GM23338 (cell line): ENCODE results near the gene LYSMD1. TPM values are rescaled to one million over a fixed set of nuclear protein-coding genes. Genes with fewer than 3 reads are reported as not detected.

Source experiments
- ATAC-seq: fragments of 200-7000 bp; cut with Tn5 transposase; 3 replicates; pipeline ENCODE4 v1.9.1; 2020
- DNase-seq: peaks from one replicate; pipeline ENCODE4 v3.0.0-alpha.2; 2015; ENCODE audit warnings: low spot score
- H2AFZ ChIP-seq: fragments of 200-600 bp; sonication (generic); 2 replicates; pipeline ENCODE4 v1.8.0; 2016; ENCODE audit warnings: antibody characterized with exemption, mild to moderate bottlenecking, moderate library complexity
- H3F3A ChIP-seq: fragments of 200-600 bp; sonication (generic); replicated peaks from 2 replicates; pipeline ENCODE4 v1.8.0; 2017; ENCODE audit warnings: antibody characterized with exemption, mixed run types, low read depth
- H3K27ac ChIP-seq: fragments of 200-600 bp; sonication (generic); 2 replicates; pipeline ENCODE4 v1.6.1; 2016; ENCODE audit warnings: low read depth
- H3K27me3 ChIP-seq: fragments of 200-600 bp; sonication (generic); 2 replicates; pipeline ENCODE4 v1.8.0; 2016; ENCODE audit warnings: mild to moderate bottlenecking, mixed run types, moderate library complexity; ENCODE audit not compliant: insufficient read depth
- H3K36me3 ChIP-seq: fragments of 200-600 bp; sonication (generic); 2 replicates; pipeline ENCODE4 v1.8.0; 2016; ENCODE audit warnings: mild to moderate bottlenecking; ENCODE audit not compliant: insufficient read depth
- H3K4me1 ChIP-seq: fragments of 200-600 bp; sonication (generic); 2 replicates; pipeline ENCODE4 v1.8.0; 2016; ENCODE audit warnings: mild to moderate bottlenecking, moderate library complexity; ENCODE audit not compliant: insufficient read depth
- H3K4me2 ChIP-seq: fragments of 200-600 bp; sonication (generic); 2 replicates; pipeline ENCODE4 v1.7.1; 2017; ENCODE audit warnings: mixed run types
- H3K4me3 ChIP-seq: fragments of 200-600 bp; sonication (generic); 2 replicates; pipeline ENCODE4 v1.6.1; 2016; ENCODE audit warnings: mixed run types
- H3K79me2 ChIP-seq: fragments of 200-600 bp; sonication (generic); replicated peaks from 2 replicates; pipeline ENCODE4 v1.8.0; 2017; ENCODE audit warnings: mild to moderate bottlenecking; ENCODE audit not compliant: insufficient read depth
- H3K9me2 ChIP-seq: fragments of 200-600 bp; sonication (generic); 2 replicates; pipeline ENCODE4 v1.8.0; 2017; ENCODE audit not compliant: insufficient read depth
- H4K20me1 ChIP-seq: fragments of 200-600 bp; sonication (generic); replicated peaks from 2 replicates; pipeline ENCODE4 v1.8.0; 2017; ENCODE audit warnings: mild to moderate bottlenecking; ENCODE audit not compliant: insufficient read depth
- H3K27ac Mint-ChIP-seq: 2 replicates; pipeline ENCODE4 v1.8.0; 2020; ENCODE audit warnings: inconsistent platforms, mild to moderate bottlenecking, moderate library complexity, mixed read lengths
- H3K27me3 Mint-ChIP-seq: 3 replicates; pipeline ENCODE4 v1.8.0; 2022; ENCODE audit warnings: low read depth, mild to moderate bottlenecking, moderate library complexity, mixed read lengths, inconsistent platforms; ENCODE audit not compliant: insufficient read depth, poor library complexity
- H3K36me3 Mint-ChIP-seq: 3 replicates; pipeline ENCODE4 v1.8.0; 2021; ENCODE audit warnings: low read depth, mild to moderate bottlenecking, inconsistent platforms, moderate library complexity, mixed read lengths
- H3K4me1 Mint-ChIP-seq: 3 replicates; pipeline ENCODE4 v1.8.0; 2020; ENCODE audit warnings: mild to moderate bottlenecking, inconsistent platforms, mixed read lengths
- H3K4me3 Mint-ChIP-seq: 3 replicates; pipeline ENCODE4 v1.8.0; 2021; ENCODE audit warnings: moderate library complexity, mild to moderate bottlenecking, inconsistent platforms, mixed read lengths
- H3K9me3 Mint-ChIP-seq: 3 replicates; pipeline ENCODE4 v1.8.0; 2020; ENCODE audit warnings: moderate library complexity, mild to moderate bottlenecking, inconsistent platforms, mixed read lengths
- CREB1 ChIP-seq: fragments of 250-450 bp; sonication (Bioruptor Pico); IDR thresholded peaks from 2 replicates; pipeline ENCODE4 v1.5.0; 2020; ENCODE audit warnings: low read depth, mild to moderate bottlenecking, moderate library complexity
- ETS1 ChIP-seq: IDR thresholded peaks from 2 replicates; pipeline ENCODE4 v1.6.1; 2016; ENCODE audit warnings: antibody characterized with exemption
- EZH2 ChIP-seq: fragments of 200-600 bp; sonication (generic); IDR thresholded peaks from one replicate; pipeline ENCODE4 v1.8.0; 2017; ENCODE audit warnings: antibody characterized with exemption, mild to moderate bottlenecking, low read depth; ENCODE audit not compliant: unreplicated experiment
- EZH2phosphoT487 ChIP-seq: fragments of 200-600 bp; sonication (generic); IDR thresholded peaks from one replicate; pipeline ENCODE4 v1.8.1; 2018; ENCODE audit warnings: antibody characterized with exemption; ENCODE audit not compliant: unreplicated experiment
- JUNB ChIP-seq: IDR thresholded peaks from one replicate; pipeline ENCODE4 v1.6.1; 2016; ENCODE audit warnings: antibody characterized with exemption; ENCODE audit not compliant: unreplicated experiment
- NANOG ChIP-seq: IDR thresholded peaks from 2 replicates; pipeline ENCODE4 v1.6.1; 2016; ENCODE audit warnings: antibody characterized with exemption, borderline replicate concordance
- POLR2AphosphoS5 ChIP-seq: IDR thresholded peaks from 2 replicates; pipeline ENCODE4 v1.6.1; 2016; ENCODE audit warnings: antibody characterized with exemption, low read depth
- STAT1 ChIP-seq: IDR thresholded peaks from one replicate; pipeline ENCODE4 v1.6.1; 2016; ENCODE audit warnings: antibody characterized with exemption; ENCODE audit not compliant: unreplicated experiment
- ZNF114 ChIP-seq: fragments of 250-450 bp; sonication (Bioruptor Pico); IDR thresholded peaks from 2 replicates; pipeline ENCODE4 v1.5.0; 2020; ENCODE audit warnings: mild to moderate bottlenecking, moderate library complexity
- ZNF331 ChIP-seq: fragments of 250-450 bp; sonication (Bioruptor Pico); IDR thresholded peaks from 2 replicates; pipeline ENCODE4 v1.5.0; 2020; ENCODE audit warnings: low read depth, mild to moderate bottlenecking, moderate library complexity
- ZNF462 ChIP-seq: fragments of 250-450 bp; sonication (Bioruptor Pico); IDR thresholded peaks from 2 replicates; pipeline ENCODE4 v1.5.0; 2020; ENCODE audit warnings: mild to moderate bottlenecking, moderate library complexity
- polyA plus RNA-seq: library from polyadenylated mRNA; unstranded; fragments of >200 nt; fragmentation: Nextera tagmentation; extraction: Ambion mirVana; gene quantifications from 2 replicates; pipeline ENCODE4 v1.2.1, GENCODE V29; 2016
- total RNA-seq: library from RNA; depleted of rRNA; stranded (reverse); fragments of >200 nt; shearing (Covaris generic); gene quantifications from 2 replicates; pipeline ENCODE4 v1.2.3, GENCODE V29; 2014
- TF ChIP-seq, protein P1 (sequence below): IDR thresholded peaks from one replicate; pipeline ENCODE4 v1.6.1; 2018; ENCODE audit warnings: antibody characterized with exemption; ENCODE audit not compliant: unreplicated experiment
- TF ChIP-seq, protein P2 (sequence below), 2 experiments: fragments of 200-600 bp in 1 of 2; sonication (generic) in 1 of 2; conservative IDR thresholded peaks; 2 replicates each; pipeline versions ENCODE4 v1.5.1 to v1.6.1; 2016 to 2017; ENCODE audit warnings: antibody characterized with exemption in 2 of 2, low read depth in 2 of 2, mild to moderate bottlenecking in 2 of 2, moderate library complexity in 1 of 2

Gene LYSMD1
- total and polyA plus RNA-seq, 2 experiments from 2014 or later, result 3.6 to 6.4 TPM

GRCh38 chr1:151134991-151135390, 30.7 kb downstream of the LYSMD1 start:
- Histone ChIP-seq H3K4me2 (no peak overlapping the region), H3K27ac (no peak overlapping the region), H4K20me1 (no peaks in the 10 kb centered on the region; the same call in 1 of the 2 replicates), H3K36me3 (no peaks in the 10 kb centered on the region), H3K4me3 (no peak overlapping the region), H3K27me3 (peaks cover 38% of the 10 kb centered on the region), H3K4me1 (peaks cover 14% of the 10 kb centered on the region; the same call in 1 of the 2 replicates), H3K9me2 (no peaks in the 10 kb centered on the region), H3K79me2 (no peaks in the 10 kb centered on the region), H2AFZ (no peak overlapping the region), H3F3A (peaks cover 4% of the 10 kb centered on the region; the same call in 1 of the 2 replicates)
- TF ChIP-seq, protein P1, sequence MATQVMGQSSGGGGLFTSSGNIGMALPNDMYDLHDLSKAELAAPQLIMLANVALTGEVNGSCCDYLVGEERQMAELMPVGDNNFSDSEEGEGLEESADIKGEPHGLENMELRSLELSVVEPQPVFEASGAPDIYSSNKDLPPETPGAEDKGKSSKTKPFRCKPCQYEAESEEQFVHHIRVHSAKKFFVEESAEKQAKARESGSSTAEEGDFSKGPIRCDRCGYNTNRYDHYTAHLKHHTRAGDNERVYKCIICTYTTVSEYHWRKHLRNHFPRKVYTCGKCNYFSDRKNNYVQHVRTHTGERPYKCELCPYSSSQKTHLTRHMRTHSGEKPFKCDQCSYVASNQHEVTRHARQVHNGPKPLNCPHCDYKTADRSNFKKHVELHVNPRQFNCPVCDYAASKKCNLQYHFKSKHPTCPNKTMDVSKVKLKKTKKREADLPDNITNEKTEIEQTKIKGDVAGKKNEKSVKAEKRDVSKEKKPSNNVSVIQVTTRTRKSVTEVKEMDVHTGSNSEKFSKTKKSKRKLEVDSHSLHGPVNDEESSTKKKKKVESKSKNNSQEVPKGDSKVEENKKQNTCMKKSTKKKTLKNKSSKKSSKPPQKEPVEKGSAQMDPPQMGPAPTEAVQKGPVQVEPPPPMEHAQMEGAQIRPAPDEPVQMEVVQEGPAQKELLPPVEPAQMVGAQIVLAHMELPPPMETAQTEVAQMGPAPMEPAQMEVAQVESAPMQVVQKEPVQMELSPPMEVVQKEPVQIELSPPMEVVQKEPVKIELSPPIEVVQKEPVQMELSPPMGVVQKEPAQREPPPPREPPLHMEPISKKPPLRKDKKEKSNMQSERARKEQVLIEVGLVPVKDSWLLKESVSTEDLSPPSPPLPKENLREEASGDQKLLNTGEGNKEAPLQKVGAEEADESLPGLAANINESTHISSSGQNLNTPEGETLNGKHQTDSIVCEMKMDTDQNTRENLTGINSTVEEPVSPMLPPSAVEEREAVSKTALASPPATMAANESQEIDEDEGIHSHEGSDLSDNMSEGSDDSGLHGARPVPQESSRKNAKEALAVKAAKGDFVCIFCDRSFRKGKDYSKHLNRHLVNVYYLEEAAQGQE, result no peak
- TF ChIP-seq NANOG (no peak), ZNF114 (CRISPR knock-in tag) (no peak), ZNF462 (CRISPR knock-in tag) (no peak), STAT1 (no peak), CREB1 (CRISPR knock-in tag) (no peak), EZH2phosphoT487 (no peak), EZH2 (no peak), POLR2AphosphoS5 (no peak), ZNF331 (CRISPR knock-in tag) (no peak), JUNB (no peak), ETS1 (no peak)
- TF ChIP-seq, protein P2, sequence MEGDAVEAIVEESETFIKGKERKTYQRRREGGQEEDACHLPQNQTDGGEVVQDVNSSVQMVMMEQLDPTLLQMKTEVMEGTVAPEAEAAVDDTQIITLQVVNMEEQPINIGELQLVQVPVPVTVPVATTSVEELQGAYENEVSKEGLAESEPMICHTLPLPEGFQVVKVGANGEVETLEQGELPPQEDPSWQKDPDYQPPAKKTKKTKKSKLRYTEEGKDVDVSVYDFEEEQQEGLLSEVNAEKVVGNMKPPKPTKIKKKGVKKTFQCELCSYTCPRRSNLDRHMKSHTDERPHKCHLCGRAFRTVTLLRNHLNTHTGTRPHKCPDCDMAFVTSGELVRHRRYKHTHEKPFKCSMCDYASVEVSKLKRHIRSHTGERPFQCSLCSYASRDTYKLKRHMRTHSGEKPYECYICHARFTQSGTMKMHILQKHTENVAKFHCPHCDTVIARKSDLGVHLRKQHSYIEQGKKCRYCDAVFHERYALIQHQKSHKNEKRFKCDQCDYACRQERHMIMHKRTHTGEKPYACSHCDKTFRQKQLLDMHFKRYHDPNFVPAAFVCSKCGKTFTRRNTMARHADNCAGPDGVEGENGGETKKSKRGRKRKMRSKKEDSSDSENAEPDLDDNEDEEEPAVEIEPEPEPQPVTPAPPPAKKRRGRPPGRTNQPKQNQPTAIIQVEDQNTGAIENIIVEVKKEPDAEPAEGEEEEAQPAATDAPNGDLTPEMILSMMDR (conservative IDR thresholded peaks at IDR 0.05; ENCODE audit: low read depth in 2 of 2), result no peak
- DNase-seq (no peak), ATAC-seq (no peak)
- no peak overlapping the region for H3K27ac Mint-ChIP-seq
- no peak overlapping the region for H3K4me3 Mint-ChIP-seq
- peaks cover 43% of the 10 kb centered on the region for H3K27me3 Mint-ChIP-seq
- H3K36me3 Mint-ChIP-seq, result peaks cover 34% of the 10 kb centered on the region
- H3K4me1 Mint-ChIP-seq, result peaks cover 11% of the 10 kb centered on the region
- no peaks in the 10 kb centered on the region for H3K9me3 Mint-ChIP-seq
